Temporal lobe (tissue), 2 donors: ENCODE measurements around the gene SSBP4. TPM values are rescaled to one million over a fixed set of nuclear protein-coding genes. Genes with fewer than 3 reads are reported as not detected.

Experiments used
- small RNA-seq: library from RNA; depleted of rRNA; stranded (forward); fragments of <200 nt; gene quantifications from one replicate; pipeline ENCODE3, GENCODE V24; 2014; ENCODE audit warnings: low replicate concordance
- total RNA-seq: library from RNA; depleted of rRNA; stranded (reverse); fragments of >200 nt; gene quantifications from one replicate; pipeline ENCODE4 v1.2.3, GENCODE V29; 2014

The SSBP4 gene
- total RNA-seq, 1 donor from 2014 or later = 52.1 TPM

Small RNA genes within 50 kb of the gene (small RNA-seq; reads per million reads assigned to genes)
- not detected for gene MIR3189

Other genes starting within 250 kb of the SSBP4 start
- gene IFI30, start 245.6 kb upstream of the SSBP4 start, total RNA-seq = under 0.01 TPM
- gene MPV17L2, start 226.2 kb upstream of the SSBP4 start, total RNA-seq = 2.7 TPM
- gene RAB3A, start 215.4 kb upstream of the SSBP4 start, total RNA-seq = 44.7 TPM
- 1.2 TPM for gene PDE4C, start 193.0 kb upstream of the SSBP4 start, total RNA-seq
- gene IQCN, start 144.9 kb upstream of the SSBP4 start, total RNA-seq = 0.49 TPM
- gene JUND, start 137.8 kb upstream of the SSBP4 start, total RNA-seq = 46.0 TPM
- 58.0 TPM for gene LSM4, start 96.3 kb upstream of the SSBP4 start, total RNA-seq
- gene PGPEP1, start 78.8 kb upstream of the SSBP4 start, total RNA-seq = 15.5 TPM
- 0.74 TPM for gene GDF15, start 33.2 kb upstream of the SSBP4 start, total RNA-seq
- 0.25 TPM for gene LRRC25, start 21.8 kb upstream of the SSBP4 start, total RNA-seq
- gene ISYNA1, start 18.7 kb downstream of the SSBP4 start, total RNA-seq = 80.4 TPM
- 5.2 TPM for gene ELL, start 102.7 kb downstream of the SSBP4 start, total RNA-seq
- gene FKBP8, start 124.2 kb downstream of the SSBP4 start, total RNA-seq = 114 TPM
- gene KXD1, start 138.5 kb downstream of the SSBP4 start, total RNA-seq = 20.9 TPM
- gene UBA52, start 152.5 kb downstream of the SSBP4 start, total RNA-seq = 313 TPM
- 27.5 TPM for gene REX1BD, start 169.4 kb downstream of the SSBP4 start, total RNA-seq
- 3.9 TPM for gene CRLF1, start 187.4 kb downstream of the SSBP4 start, total RNA-seq
- 42.0 TPM for gene TMEM59L, start 193.5 kb downstream of the SSBP4 start, total RNA-seq
- 8.6 TPM for gene KLHL26, start 217.6 kb downstream of the SSBP4 start, total RNA-seq